ENCODE results near the gene ADCY1.
"Not testable (repeated sequence)": the region's sequence is repeated elsewhere in the genome, so short reads cannot be mapped to it uniquely, and the experiment has no call there.

ADCY1 gene

GRCh38 chr7:45731692-45732443 is 157.7 kb downstream of the ADCY1 start:
- DNase-seq, result not testable (repeated sequence)

DNA sequence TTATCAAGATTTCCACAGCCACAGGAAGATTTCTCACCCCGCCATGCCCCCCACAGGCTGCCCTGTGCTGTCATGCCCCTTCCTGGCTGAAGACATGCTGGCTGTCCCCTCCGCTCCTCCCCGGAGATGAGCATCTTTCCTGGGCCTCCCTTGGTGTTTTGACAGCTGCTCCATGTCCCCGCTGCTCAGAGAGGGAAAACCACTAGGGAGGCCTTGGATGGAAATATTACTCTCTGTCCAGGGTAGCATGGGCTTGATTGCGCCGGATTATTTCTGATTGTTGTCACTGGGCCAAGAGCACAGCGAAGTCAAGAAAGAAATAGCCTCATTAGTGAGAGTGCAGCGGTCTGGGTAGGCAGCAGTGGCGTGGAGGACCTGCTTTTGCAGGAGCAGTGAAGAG is 164.8 kb downstream of the ADCY1 start:
- DNase-seq, result not testable (repeated sequence)

DNA sequence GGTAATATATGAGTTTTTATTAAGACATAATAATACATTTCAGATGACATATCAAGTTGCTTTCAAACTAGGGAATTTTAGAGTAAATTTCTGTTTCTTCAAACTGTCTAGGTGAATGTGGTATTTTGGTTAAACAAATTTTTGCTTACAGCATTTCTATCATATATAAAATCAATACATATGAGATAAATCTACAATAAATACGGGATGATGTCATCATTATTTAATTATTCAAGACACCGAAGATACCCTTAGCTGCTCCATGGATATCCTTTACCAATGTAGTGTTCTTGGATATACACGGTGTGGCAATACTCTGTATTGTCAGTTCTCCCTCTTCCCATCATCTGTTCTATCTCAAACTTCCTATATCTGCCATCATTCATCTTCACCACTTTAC is 166.4 kb downstream of the ADCY1 start:
- DNase-seq, result not testable (repeated sequence)

GRCh38 chr7:45748976-45749375 is 174.8 kb downstream of the ADCY1 start:
- DNase-seq, result peak in 1 of 56 donors; percentile 8

GRCh38 chr7:45751352-45751751 is 177.2 kb downstream of the ADCY1 start:
- not testable (repeated sequence) for DNase-seq

DNA sequence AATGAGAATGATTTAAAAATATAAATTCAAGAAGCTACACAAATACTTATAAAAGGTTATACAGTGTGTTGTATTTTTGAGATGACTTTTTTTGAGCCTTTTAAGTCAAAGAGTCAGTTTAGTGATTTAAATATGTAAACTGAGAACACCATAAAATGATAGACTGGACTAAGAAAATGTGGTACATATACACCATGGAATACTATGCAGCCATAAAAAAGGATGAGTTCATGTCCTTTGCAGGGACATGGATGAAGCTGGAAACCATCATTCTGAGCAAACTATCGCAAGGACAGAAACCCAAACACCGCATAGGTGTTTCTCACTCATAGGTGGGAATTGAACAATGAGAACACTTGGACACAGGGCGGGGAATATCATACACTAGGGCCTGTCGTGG is 182.2 kb downstream of the ADCY1 start:
- DNase-seq, result not testable (repeated sequence)

- DNase-seq, result not testable (repeated sequence)
These were observed 182.6 kb downstream of the ADCY1 start for GRCh38 chr7:45756757-45757156.

- not testable (repeated sequence) for DNase-seq
These were observed 185.3 kb downstream of the ADCY1 start for GRCh38 chr7:45759464-45759863.

DNA sequence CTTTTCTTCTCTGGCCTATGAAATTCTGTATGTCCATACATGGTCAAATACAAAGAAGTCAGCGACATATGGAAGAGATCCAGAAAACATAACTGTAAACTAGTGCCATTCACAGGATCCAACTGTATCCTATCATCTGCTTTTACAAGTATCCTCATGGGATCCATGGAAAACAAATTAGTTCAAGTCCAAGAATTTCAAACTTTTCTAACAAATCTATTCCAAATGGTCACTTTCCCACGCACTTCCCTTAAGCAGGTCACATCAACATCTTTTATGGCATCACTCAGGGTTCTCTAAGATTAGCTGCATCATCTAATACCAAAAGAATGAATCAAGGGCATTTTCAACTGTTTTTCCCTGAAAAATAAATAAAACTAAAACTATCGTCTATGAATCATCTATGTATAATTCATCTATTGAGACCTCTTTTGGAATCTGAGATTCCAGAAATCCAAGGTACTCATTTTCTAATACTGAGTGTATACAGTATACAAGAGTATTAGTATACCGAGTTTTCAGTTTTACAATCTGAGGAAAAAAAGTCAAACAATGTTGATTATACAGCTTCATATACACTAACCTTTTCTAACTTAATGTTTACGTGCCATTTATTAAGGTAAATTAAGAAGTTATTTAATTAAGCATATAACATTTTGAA is 187.5 kb downstream of the ADCY1 start:
- DNase-seq, result not testable (repeated sequence)

DNA sequence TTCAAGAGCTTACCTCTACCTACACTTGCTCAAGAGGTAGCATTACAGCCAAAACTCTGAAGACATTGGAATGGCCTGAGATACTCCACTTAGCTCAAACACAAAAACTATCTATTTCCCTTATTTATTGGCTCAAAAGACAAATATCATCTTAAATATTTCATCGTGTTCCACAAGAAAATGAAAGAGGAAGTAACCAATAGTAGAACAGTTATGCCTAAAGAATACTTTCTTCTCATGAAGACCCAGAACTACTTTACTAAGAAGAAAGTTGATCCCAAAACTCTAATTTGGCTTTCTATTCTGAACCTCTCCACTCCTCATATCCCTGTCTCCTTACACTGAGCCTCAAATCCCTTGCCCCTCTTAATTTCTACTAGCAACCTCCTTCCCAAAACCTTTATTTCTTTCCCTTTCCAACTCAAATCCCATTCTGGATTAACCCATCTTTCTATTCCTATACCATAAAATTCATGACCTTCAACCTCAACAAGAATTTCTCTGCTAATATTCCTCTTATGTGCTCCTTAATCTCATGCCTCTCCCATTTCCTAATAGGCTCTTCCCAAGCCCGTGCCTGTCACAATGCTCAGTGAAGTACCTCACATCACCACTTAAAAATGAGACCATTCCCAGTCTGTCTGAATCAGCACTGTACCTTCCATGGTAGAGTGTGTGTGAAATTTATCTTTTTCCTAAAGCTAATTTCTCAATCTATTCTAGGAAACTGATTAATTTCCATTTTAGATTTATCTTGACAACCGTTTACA is 188.2 kb downstream of the ADCY1 start:
- DNase-seq, result not testable (repeated sequence)

DNA sequence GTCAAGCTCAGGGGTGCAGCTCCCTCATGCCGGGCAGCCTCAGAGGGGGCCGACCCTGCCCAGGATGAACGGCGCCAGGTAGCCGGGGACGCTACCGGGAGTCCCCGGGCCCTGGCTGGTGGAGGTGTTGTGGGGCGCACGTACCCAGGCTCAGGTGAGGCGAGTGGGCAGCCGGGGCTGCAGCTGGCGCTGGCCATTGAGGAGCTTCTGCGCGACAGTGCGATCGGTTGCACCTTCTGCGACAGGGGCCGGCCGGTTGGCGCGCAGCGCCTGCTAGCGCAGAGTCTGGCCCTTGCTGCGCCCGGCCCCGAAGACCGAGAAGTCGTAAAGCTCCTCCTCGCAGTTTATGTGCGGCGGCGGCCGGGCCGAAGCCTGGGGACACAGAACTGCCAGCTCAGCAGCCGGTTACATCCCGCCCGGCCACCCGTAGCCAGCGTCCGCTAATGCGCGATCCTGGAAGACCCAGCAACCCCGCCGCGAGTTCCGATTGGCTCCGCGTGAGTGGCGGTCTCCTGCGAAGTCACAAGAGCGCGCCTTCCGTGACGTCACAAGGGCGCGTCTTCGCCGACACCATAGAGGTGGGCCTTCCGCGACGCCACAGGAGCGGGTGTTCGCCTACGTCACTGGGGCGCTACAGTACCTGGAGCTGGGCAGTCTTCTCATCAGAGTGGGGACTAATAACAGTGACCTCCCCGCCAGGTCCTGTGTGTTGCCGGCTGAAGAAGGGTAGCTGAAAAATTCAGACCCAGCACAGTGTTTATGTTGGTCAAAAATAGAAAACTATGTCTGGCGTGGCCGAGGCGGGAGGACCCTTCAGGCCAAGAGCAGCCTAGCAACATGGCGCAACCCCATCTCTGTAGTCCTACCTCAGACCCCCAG is 194.6 kb downstream of the ADCY1 start:
- peak; percentile 44 to 100 (median 94) for DNase-seq

- not testable (repeated sequence) for DNase-seq
These were observed 195.5 kb downstream of the ADCY1 start for GRCh38 chr7:45769626-45770025.
